Measurements from ENCODE around the gene RAG1.
"Not testable (repeated sequence)": the region's sequence is repeated elsewhere in the genome, so short reads cannot be mapped to it uniquely, and the experiment has no call there.

Gene RAG1

GRCh38 chr11:36567694-36568093 is at the start of gene RAG1:
RAG1 (plus strand) TSS chr11:36568007; CDS start chr11:36573305, 5,298 bp downstream.
- DNase-seq = no peak

GRCh38 chr11:36530840-36531239 is 37.0 kb upstream of the RAG1 start:
- DNase-seq = no peak

GRCh38 chr11:36532941-36533601 is 34.7 kb upstream of the RAG1 start:
- DNase-seq = no peak

- DNase-seq = no peak
Measured at GRCh38 chr11:36534276-36534840, 33.4 kb upstream of the RAG1 start.

- DNase-seq = no peak
Measured at GRCh38 chr11:36540998-36541397, 26.8 kb upstream of the RAG1 start.

GRCh38 chr11:36550385-36551115 is 17.3 kb upstream of the RAG1 start:
- DNase-seq = no peak

- not testable (repeated sequence) for DNase-seq
Measured at GRCh38 chr11:36557390-36557789, 10.4 kb upstream of the RAG1 start.

GRCh38 chr11:36557991-36558390 is 9.8 kb upstream of the RAG1 start:
- no peak for DNase-seq

GRCh38 chr11:36558571-36559413 is 9.0 kb upstream of the RAG1 start:
- DNase-seq = no peak

GRCh38 chr11:36564376-36565030 is 3.3 kb upstream of the RAG1 start:
- no peak for DNase-seq

- DNase-seq = no peak
Measured at GRCh38 chr11:36565031-36565610, 2.7 kb upstream of the RAG1 start.

GRCh38 chr11:36566407-36567053 is 1.3 kb upstream of the RAG1 start:
- DNase-seq = no peak

- DNase-seq = no peak
Measured at GRCh38 chr11:36569095-36569494, 1.3 kb downstream of the RAG1 start.

GRCh38 chr11:36574486-36574885 is 6.7 kb downstream of the RAG1 start:
- no peak for DNase-seq

- no peak for DNase-seq
Measured at GRCh38 chr11:36577373-36577772, 9.6 kb downstream of the RAG1 start.

- no peak for DNase-seq
Measured at GRCh38 chr11:36577859-36578258, 10.1 kb downstream of the RAG1 start.

GRCh38 chr11:36578458-36578857 is 10.7 kb downstream of the RAG1 start:
- DNase-seq = no peak

- no peak for DNase-seq
Measured at GRCh38 chr11:36581536-36581935, 13.7 kb downstream of the RAG1 start.

- no peak for DNase-seq
Measured at GRCh38 chr11:36583667-36584066, 15.9 kb downstream of the RAG1 start.

GRCh38 chr11:36586543-36586942 is 18.7 kb downstream of the RAG1 start:
- no peak for DNase-seq

GRCh38 chr11:36588099-36588498 is 20.3 kb downstream of the RAG1 start:
- no peak for DNase-seq

- DNase-seq = no peak
Measured at GRCh38 chr11:36590513-36590912, 22.7 kb downstream of the RAG1 start.
